Measurements from ENCODE around the gene PLPPR3. TPM values are rescaled to one million over a fixed set of nuclear protein-coding genes. Genes with fewer than 3 reads are reported as not detected.

The PLPPR3 gene, protein sequence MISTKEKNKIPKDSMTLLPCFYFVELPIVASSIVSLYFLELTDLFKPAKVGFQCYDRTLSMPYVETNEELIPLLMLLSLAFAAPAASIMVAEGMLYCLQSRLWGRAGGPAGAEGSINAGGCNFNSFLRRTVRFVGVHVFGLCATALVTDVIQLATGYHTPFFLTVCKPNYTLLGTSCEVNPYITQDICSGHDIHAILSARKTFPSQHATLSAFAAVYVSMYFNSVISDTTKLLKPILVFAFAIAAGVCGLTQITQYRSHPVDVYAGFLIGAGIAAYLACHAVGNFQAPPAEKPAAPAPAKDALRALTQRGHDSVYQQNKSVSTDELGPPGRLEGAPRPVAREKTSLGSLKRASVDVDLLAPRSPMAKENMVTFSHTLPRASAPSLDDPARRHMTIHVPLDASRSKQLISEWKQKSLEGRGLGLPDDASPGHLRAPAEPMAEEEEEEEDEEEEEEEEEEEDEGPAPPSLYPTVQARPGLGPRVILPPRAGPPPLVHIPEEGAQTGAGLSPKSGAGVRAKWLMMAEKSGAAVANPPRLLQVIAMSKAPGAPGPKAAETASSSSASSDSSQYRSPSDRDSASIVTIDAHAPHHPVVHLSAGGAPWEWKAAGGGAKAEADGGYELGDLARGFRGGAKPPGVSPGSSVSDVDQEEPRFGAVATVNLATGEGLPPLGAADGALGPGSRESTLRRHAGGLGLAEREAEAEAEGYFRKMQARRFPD
- 24.3 TPM for polyA plus RNA-seq (2012; ENCODE audit: insufficient read length, low read depth)

- no peak for TF ChIP-seq FOXP2 (optimal IDR thresholded peaks at IDR 0.05; ENCODE audit: borderline replicate concordance, extremely low read depth, extremely low read length, insufficient read depth)
- TF ChIP-seq POLR2AphosphoS5 (IDR thresholded peaks at IDR 0.05; ENCODE audit: low read depth, low read length) = no peak
- no peak for TF ChIP-seq SIN3A (IDR thresholded peaks at IDR 0.05; ENCODE audit: borderline replicate concordance, insufficient read depth, low read length)
- TF ChIP-seq, protein P1, sequence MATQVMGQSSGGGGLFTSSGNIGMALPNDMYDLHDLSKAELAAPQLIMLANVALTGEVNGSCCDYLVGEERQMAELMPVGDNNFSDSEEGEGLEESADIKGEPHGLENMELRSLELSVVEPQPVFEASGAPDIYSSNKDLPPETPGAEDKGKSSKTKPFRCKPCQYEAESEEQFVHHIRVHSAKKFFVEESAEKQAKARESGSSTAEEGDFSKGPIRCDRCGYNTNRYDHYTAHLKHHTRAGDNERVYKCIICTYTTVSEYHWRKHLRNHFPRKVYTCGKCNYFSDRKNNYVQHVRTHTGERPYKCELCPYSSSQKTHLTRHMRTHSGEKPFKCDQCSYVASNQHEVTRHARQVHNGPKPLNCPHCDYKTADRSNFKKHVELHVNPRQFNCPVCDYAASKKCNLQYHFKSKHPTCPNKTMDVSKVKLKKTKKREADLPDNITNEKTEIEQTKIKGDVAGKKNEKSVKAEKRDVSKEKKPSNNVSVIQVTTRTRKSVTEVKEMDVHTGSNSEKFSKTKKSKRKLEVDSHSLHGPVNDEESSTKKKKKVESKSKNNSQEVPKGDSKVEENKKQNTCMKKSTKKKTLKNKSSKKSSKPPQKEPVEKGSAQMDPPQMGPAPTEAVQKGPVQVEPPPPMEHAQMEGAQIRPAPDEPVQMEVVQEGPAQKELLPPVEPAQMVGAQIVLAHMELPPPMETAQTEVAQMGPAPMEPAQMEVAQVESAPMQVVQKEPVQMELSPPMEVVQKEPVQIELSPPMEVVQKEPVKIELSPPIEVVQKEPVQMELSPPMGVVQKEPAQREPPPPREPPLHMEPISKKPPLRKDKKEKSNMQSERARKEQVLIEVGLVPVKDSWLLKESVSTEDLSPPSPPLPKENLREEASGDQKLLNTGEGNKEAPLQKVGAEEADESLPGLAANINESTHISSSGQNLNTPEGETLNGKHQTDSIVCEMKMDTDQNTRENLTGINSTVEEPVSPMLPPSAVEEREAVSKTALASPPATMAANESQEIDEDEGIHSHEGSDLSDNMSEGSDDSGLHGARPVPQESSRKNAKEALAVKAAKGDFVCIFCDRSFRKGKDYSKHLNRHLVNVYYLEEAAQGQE (IDR thresholded peaks at IDR 0.05; ENCODE audit: insufficient read depth in 1 of 2, low read depth in 2 of 2, low read length in 2 of 2) = no peak
- no peak for TF ChIP-seq TAF1 (IDR thresholded peaks at IDR 0.05; ENCODE audit: borderline replicate concordance, insufficient read depth, low read length)
Observed at GRCh38 chr19:821825-822503, at the start of gene PLPPR3. TSS of gene PLPPR3 (minus strand) at chr19:821955. CDS start at chr19:821559, 396 bp downstream.

- no peak for TF ChIP-seq SIN3A (IDR thresholded peaks at IDR 0.05; ENCODE audit: borderline replicate concordance, insufficient read depth, low read length)
- TF ChIP-seq FOXP2 (optimal IDR thresholded peaks at IDR 0.05; ENCODE audit: borderline replicate concordance, extremely low read depth, extremely low read length, insufficient read depth) = no peak
- TF ChIP-seq, protein P1 (IDR thresholded peaks at IDR 0.05; ENCODE audit: insufficient read depth in 1 of 2, low read depth in 2 of 2, low read length in 2 of 2) = no peak
- no peak for TF ChIP-seq POLR2AphosphoS5 (IDR thresholded peaks at IDR 0.05; ENCODE audit: low read depth, low read length)
- no peak for TF ChIP-seq TAF1 (IDR thresholded peaks at IDR 0.05; ENCODE audit: borderline replicate concordance, insufficient read depth, low read length)
Observed at GRCh38 chr19:870963-871401, 49.2 kb upstream of the PLPPR3 start.

GRCh38 chr19:870314-870713, 48.6 kb upstream of the PLPPR3 start:
- TF ChIP-seq TAF1 (IDR thresholded peaks at IDR 0.05; ENCODE audit: borderline replicate concordance, insufficient read depth, low read length) = no peak
- TF ChIP-seq, protein P1 (IDR thresholded peaks at IDR 0.05; ENCODE audit: insufficient read depth in 1 of 2, low read depth in 2 of 2, low read length in 2 of 2) = no peak
- TF ChIP-seq FOXP2 (optimal IDR thresholded peaks at IDR 0.05; ENCODE audit: borderline replicate concordance, extremely low read depth, extremely low read length, insufficient read depth) = no peak
- no peak for TF ChIP-seq SIN3A (IDR thresholded peaks at IDR 0.05; ENCODE audit: borderline replicate concordance, insufficient read depth, low read length)
- TF ChIP-seq POLR2AphosphoS5 (IDR thresholded peaks at IDR 0.05; ENCODE audit: low read depth, low read length) = no peak

- TF ChIP-seq SIN3A (IDR thresholded peaks at IDR 0.05; ENCODE audit: borderline replicate concordance, insufficient read depth, low read length) = no peak
- no peak for TF ChIP-seq TAF1 (IDR thresholded peaks at IDR 0.05; ENCODE audit: borderline replicate concordance, insufficient read depth, low read length)
- TF ChIP-seq, protein P1 (IDR thresholded peaks at IDR 0.05; ENCODE audit: insufficient read depth in 1 of 2, low read depth in 2 of 2, low read length in 2 of 2) = no peak
- no peak for TF ChIP-seq POLR2AphosphoS5 (IDR thresholded peaks at IDR 0.05; ENCODE audit: low read depth, low read length)
- TF ChIP-seq FOXP2 (optimal IDR thresholded peaks at IDR 0.05; ENCODE audit: borderline replicate concordance, extremely low read depth, extremely low read length, insufficient read depth) = no peak
Observed at GRCh38 chr19:869245-870177, 47.8 kb upstream of the PLPPR3 start.

All from PFSK-1 (cell line).